Endothelial cell of umbilical vein (primary cell): ENCODE results near the gene EZH1. TPM values are rescaled to one million over a fixed set of nuclear protein-coding genes. Genes with fewer than 3 reads are reported as not detected.

Experiments
- BruUV-seq: library from RNA; stranded (reverse); fragments of 400-500 nt; replicated peaks from 2 replicates; lab custom pipeline; 2021; lab: Mats Ljungman, UMichigan
- CTCF ChIA-PET: fragments of 300-600, 350-600 bp; sonication (Branson Sonifier 250); formaldehyde crosslinking; loops from one replicate; lab custom pipeline; 2021; ENCODE audit warnings: antibody characterized with exemption, inconsistent platforms; lab: Charles Lee
- POLR2A ChIA-PET: fragments of 300-600, 350-600 bp; sonication (Branson Sonifier 250); formaldehyde crosslinking; loops from one replicate; lab custom pipeline; 2021; ENCODE audit warnings: antibody characterized with exemption, inconsistent platforms; lab: Charles Lee
- DNase-seq: peaks from one replicate; pipeline ENCODE4 v3.0.0-alpha.2; 2011; ENCODE audit warnings: low read depth, low spot score
- FAIRE-seq: peaks from 2 replicates; lab custom pipeline; 2011; peaks lifted over from hg19 to GRCh38; lab: Jason Lieb, UNC
- H2AFZ ChIP-seq: 2 replicates; pipeline ENCODE4 v1.6.0; 2012; ENCODE audit warnings: low read depth, low read length, control low read depth, inconsistent platforms
- H3K27ac ChIP-seq: 2 replicates; pipeline ENCODE4 v1.5.1; 2011; ENCODE audit warnings: low read depth, mild to moderate bottlenecking, control low read depth, low read length, moderate library complexity; ENCODE audit not compliant: insufficient read depth
- H3K27me3 ChIP-seq, 2 experiments: 2 replicates each; pipeline versions ENCODE4 v1.6.0 to v1.6.1; 2011; ENCODE audit warnings: low read length in 2 of 2, mixed read lengths in 1 of 2; ENCODE audit not compliant: control insufficient read depth in 2 of 2, insufficient read depth in 2 of 2
- H3K36me3 ChIP-seq, 2 experiments: 2 replicates in 1 of 2; 3 replicates in 1 of 2; pipeline ENCODE4 v1.5.1; 2011; ENCODE audit warnings: low read length in 2 of 2, mild to moderate bottlenecking in 1 of 2, moderate library complexity in 1 of 2; ENCODE audit not compliant: control insufficient read depth in 2 of 2, insufficient read depth in 2 of 2; ENCODE audit errors: extremely low read depth in 1 of 2
- H3K4me1 ChIP-seq: 3 replicates; pipeline ENCODE4 v1.5.1; 2011; ENCODE audit warnings: mild to moderate bottlenecking, low read length; ENCODE audit not compliant: control insufficient read depth, insufficient read depth; ENCODE audit errors: extremely low read depth
- H3K4me2 ChIP-seq: 2 replicates; pipeline ENCODE4 v1.6.1; 2011; ENCODE audit warnings: low read length, control low read depth, mixed read lengths; ENCODE audit not compliant: insufficient read depth
- H3K4me3 ChIP-seq, 3 experiments: fragments of 200-600 bp in 1 of 3; sonication (generic), shearing (Covaris generic) in 1 of 3; replicated peaks in 1 of 3; 2 replicates each; pipeline ENCODE4 v1.5.1; 2011 to 2016; ENCODE audit warnings: control low read depth in 3 of 3, low read length in 3 of 3, mild to moderate bottlenecking in 2 of 3, inconsistent platforms in 1 of 3, low read depth in 1 of 3, moderate library complexity in 1 of 3; ENCODE audit not compliant: insufficient read depth in 1 of 3
- H3K79me2 ChIP-seq: 2 replicates; pipeline ENCODE4 v1.6.0; 2012; ENCODE audit warnings: low read length, inconsistent platforms; ENCODE audit not compliant: control insufficient read depth, insufficient read depth
- H3K9ac ChIP-seq: replicated peaks from 2 replicates; pipeline ENCODE3; 2011; ENCODE audit warnings: low read length, control low read depth; ENCODE audit not compliant: insufficient read depth; ENCODE audit errors: extremely low read depth
- H3K9me1 ChIP-seq: replicated peaks from 3 replicates; pipeline ENCODE4 v1.6.0; 2011; ENCODE audit warnings: mild to moderate bottlenecking, low read length; ENCODE audit not compliant: control insufficient read depth, insufficient read depth; ENCODE audit errors: extremely low read depth
- H3K9me3 ChIP-seq: replicated peaks from 2 replicates; pipeline ENCODE4 v1.5.1; 2012; ENCODE audit warnings: low read length, inconsistent platforms; ENCODE audit not compliant: control insufficient read depth, insufficient read depth
- H4K20me1 ChIP-seq: replicated peaks from 2 replicates; pipeline ENCODE3; 2011; ENCODE audit warnings: mild to moderate bottlenecking, low read length; ENCODE audit not compliant: control insufficient read depth, insufficient read depth; ENCODE audit errors: extremely low read depth
- FOS ChIP-seq: IDR thresholded peaks from 2 replicates; pipeline ENCODE4 v1.6.1; 2011; ENCODE audit warnings: mild to moderate bottlenecking, low read length, moderate library complexity, borderline replicate concordance; ENCODE audit not compliant: insufficient read depth
- JUN ChIP-seq: IDR thresholded peaks from 2 replicates; pipeline ENCODE4 v1.6.1; 2011; ENCODE audit warnings: borderline replicate concordance, low read depth; ENCODE audit not compliant: insufficient read length, insufficient read depth
- MYC ChIP-seq: IDR thresholded peaks from one replicate; pipeline ENCODE4 v1.6.1; 2011; ENCODE audit warnings: mild to moderate bottlenecking, low read depth, low read length
- POLR2AphosphoS5 ChIP-seq: IDR thresholded peaks from 2 replicates; pipeline ENCODE4 v1.6.1; 2012; ENCODE audit warnings: low read depth, mild to moderate bottlenecking, control low read depth, low read length, moderate library complexity; ENCODE audit not compliant: insufficient read depth
- dilution Hi-C: fragments of 300-500 bp; cut with MboI; formaldehyde crosslinking; loops from one replicate; pipeline ENCODE4 v1.15.0; 2019; ENCODE audit warnings: low sequenced_read_pairs; ENCODE audit not compliant: extremely low pct_ligation_motif_present
- intact Hi-C: fragments of 100-400 bp; cut with micrococcal nuclease; formaldehyde crosslinking; loops from one replicate; pipeline ENCODE4 v1.10.0; 2022
- polyA plus RNA-seq, 4 experiments: library from polyadenylated mRNA; depleted of rRNA in 3 of 4; stranded (reverse) in 3 of 4; unstranded in 1 of 4; fragments of >200 nt; gene quantifications; 2 replicates each; pipeline versions ENCODE4 v1.2.1 to v1.2.3, GENCODE V29; 2011 to 2012; ENCODE audit warnings: missing spikeins in 1 of 4
- total RNA-seq: library from RNA; stranded (reverse); gene quantifications from 2 replicates; pipeline ENCODE4 v1.2.3, GENCODE V29; 2021

The EZH1 gene
- total and polyA plus RNA-seq, 2 donors (not counting 3 experiments of a cell fraction or from before 2014, with no cell fraction given) = 31.4 to 33.7 TPM

- Histone ChIP-seq H3K9me3 (no peaks in the 10 kb centered on the region), H4K20me1 (no peaks in the 10 kb centered on the region), H3K9me1 (no peaks in the 10 kb centered on the region), H3K27me3 (no peaks in the 10 kb centered on the region), H2AFZ (no peak overlapping the region), H3K4me2 (no peak overlapping the region), H3K4me1 (peaks cover 12% of the 10 kb centered on the region), H3K4me3 (no peak overlapping the region), H3K9ac (no peak overlapping the region), H3K27ac (no peak overlapping the region), H3K79me2 (no peaks in the 10 kb centered on the region), H3K36me3 (peaks cover 11 to 27% of the 10 kb centered on the region in 2 experiments)
- intact Hi-C loops (no loop called here), dilution Hi-C loops (no loop called here)
- TF ChIP-seq FOS (no peak), JUN (no peak)
- POLR2A ChIA-PET = no interaction called here
- DNase-seq (no peak), FAIRE-seq (no peak)
- CTCF ChIA-PET = interaction anchor here (1.5 kb wide), 1 partner anchor 92 kb away, joined by 7 read pairs; the partner anchor contains the start of gene PSMC3IP
- BruUV-seq = no TSS peak
Observed at GRCh38 chr17:42669977-42670788, 74.7 kb downstream of the EZH1 start.

- no peaks in the 10 kb centered on the region for H4K20me1 ChIP-seq
- H3K27me3 ChIP-seq = no peaks in the 10 kb centered on the region
- H3K36me3 ChIP-seq = peaks cover 11 to 27% of the 10 kb centered on the region in 2 experiments
- H3K4me1 ChIP-seq = peaks cover 12% of the 10 kb centered on the region
- H2AFZ ChIP-seq = no peak overlapping the region
- intact Hi-C loops (no loop called here), dilution Hi-C loops (no loop called here)
- no peaks in the 10 kb centered on the region for H3K9me1 ChIP-seq
- no peaks in the 10 kb centered on the region for H3K9me3 ChIP-seq
- no peak overlapping the region for H3K9ac ChIP-seq
- DNase-seq (no peak), FAIRE-seq (no peak)
- no peaks in the 10 kb centered on the region for H3K79me2 ChIP-seq
- no peak overlapping the region for H3K4me3 ChIP-seq
- no TSS peak for BruUV-seq
- no peak overlapping the region for H3K4me2 ChIP-seq
- H3K27ac ChIP-seq = no peak overlapping the region
- ChIA-PET POLR2A (no interaction called here), CTCF (no interaction called here)
- TF ChIP-seq MYC (no peak), POLR2AphosphoS5 (no peak)
Observed at GRCh38 chr17:42669705-42669976, 75.2 kb downstream of the EZH1 start.
